ENCODE data around the gene CCL27.

Gene CCL27

GRCh38 chr9:34624475-34625185 lies 37.8 kb downstream of the CCL27 start:
- TF ChIP-seq EZH2phosphoT487 (IDR thresholded peaks at IDR 0.05; ENCODE audit: borderline replicate concordance): no peak
- TF ChIP-seq CTCF (conservative IDR thresholded peaks at IDR 0.05; ENCODE audit: low read length): no peak
- Histone ChIP-seq H3K4me3 (ENCODE audit: low read length, poor library complexity, severe bottlenecking) (no peak overlapping the region), H2AFZ (ENCODE audit: low read length) (no peak overlapping the region), H3K9me3 (ENCODE audit: insufficient read depth, low read depth, low read length) (no peaks in the 10 kb centered on the region), H3K4me1 (ENCODE audit: insufficient read depth, low read length, poor library complexity, severe bottlenecking) (peaks cover 7% of the 10 kb centered on the region), H3K9me2 (replicated peaks; ENCODE audit: low read depth, low read length) (no peaks in the 10 kb centered on the region), H4K20me1 (ENCODE audit: insufficient read depth, low read length, poor library complexity, severe bottlenecking) (no peaks in the 10 kb centered on the region), H3K27me3 (ENCODE audit: insufficient read depth, low read length, poor library complexity, severe bottlenecking) (peaks cover 40% of the 10 kb centered on the region), H3F3A (ENCODE audit: low read depth) (no peaks in the 10 kb centered on the region), H3K79me2 (ENCODE audit: insufficient read depth, low read length) (peaks cover 6% of the 10 kb centered on the region; the same call in 1 of the 2 replicates), H3K9ac (ENCODE audit: low read depth, low read length, poor library complexity, severe bottlenecking) (no peak overlapping the region), H3K36me3 (ENCODE audit: insufficient read depth, low read length) (no peaks in the 10 kb centered on the region), H3K4me2 (ENCODE audit: low read depth, low read length, poor library complexity, severe bottlenecking) (no peak overlapping the region)

- Histone ChIP-seq H2AFZ (ENCODE audit: low read length) (no peak overlapping the region), H3K9ac (ENCODE audit: low read depth, low read length, poor library complexity, severe bottlenecking) (no peak overlapping the region), H3K9me2 (replicated peaks; ENCODE audit: low read depth, low read length) (no peaks in the 10 kb centered on the region), H3K27me3 (ENCODE audit: insufficient read depth, low read length, poor library complexity, severe bottlenecking) (peaks cover 33% of the 10 kb centered on the region), H3F3A (ENCODE audit: low read depth) (no peaks in the 10 kb centered on the region), H3K9me3 (ENCODE audit: insufficient read depth, low read depth, low read length) (no peaks in the 10 kb centered on the region), H3K4me3 (ENCODE audit: low read length, poor library complexity, severe bottlenecking) (no peak overlapping the region), H3K4me1 (ENCODE audit: insufficient read depth, low read length, poor library complexity, severe bottlenecking) (peaks cover 16% of the 10 kb centered on the region), H4K20me1 (ENCODE audit: insufficient read depth, low read length, poor library complexity, severe bottlenecking) (no peaks in the 10 kb centered on the region), H3K79me2 (ENCODE audit: insufficient read depth, low read length) (peaks cover 13% of the 10 kb centered on the region; the same call in 1 of the 2 replicates), H3K4me2 (ENCODE audit: low read depth, low read length, poor library complexity, severe bottlenecking) (no peak overlapping the region), H3K36me3 (ENCODE audit: insufficient read depth, low read length) (no peaks in the 10 kb centered on the region)
- TF ChIP-seq CTCF (conservative IDR thresholded peaks at IDR 0.05; ENCODE audit: low read length): no peak
- TF ChIP-seq EZH2phosphoT487 (IDR thresholded peaks at IDR 0.05; ENCODE audit: borderline replicate concordance): no peak
Observed at GRCh38 chr9:34623374-34624235, 38.9 kb downstream of the CCL27 start.

GRCh38 chr9:34620061-34620994 lies 42.1 kb downstream of the CCL27 start, which contains the start of gene DCTN3:
Gene DCTN3, minus strand, starts transcription at chr9:34620495. Its CDS starts 31 bp downstream, at chr9:34620464.
- peak within 1 kb of the TSS; percentile 84 for H3K4me2 ChIP-seq (ENCODE audit: low read depth, low read length, poor library complexity, severe bottlenecking)
- peaks cover 13% of the 10 kb centered on the region; the same call in 1 of the 2 replicates for H3K79me2 ChIP-seq (ENCODE audit: insufficient read depth, low read length)
- H3K4me1 ChIP-seq (ENCODE audit: insufficient read depth, low read length, poor library complexity, severe bottlenecking): peaks cover 16% of the 10 kb centered on the region
- no peaks in the 10 kb centered on the region for H4K20me1 ChIP-seq (ENCODE audit: insufficient read depth, low read length, poor library complexity, severe bottlenecking)
- peak within 1 kb of the TSS; percentile 88 for H3K4me3 ChIP-seq (ENCODE audit: low read length, poor library complexity, severe bottlenecking)
- no peaks in the 10 kb centered on the region for H3F3A ChIP-seq (ENCODE audit: low read depth)
- peaks cover 13% of the 10 kb centered on the region for H3K27me3 ChIP-seq (ENCODE audit: insufficient read depth, low read length, poor library complexity, severe bottlenecking)
- H3K9me3 ChIP-seq (ENCODE audit: insufficient read depth, low read depth, low read length): no peaks in the 10 kb centered on the region
- no peaks in the 10 kb centered on the region; the same call in 1 of the 2 replicates for H3K36me3 ChIP-seq (ENCODE audit: insufficient read depth, low read length)
- H2AFZ ChIP-seq (ENCODE audit: low read length): peak within 1 kb of the TSS; percentile 95
- peak within 1 kb of the TSS; percentile 90 for H3K9ac ChIP-seq (ENCODE audit: low read depth, low read length, poor library complexity, severe bottlenecking)
- H3K9me2 ChIP-seq (replicated peaks; ENCODE audit: low read depth, low read length): no peaks in the 10 kb centered on the region
- no peak for TF ChIP-seq CTCF (conservative IDR thresholded peaks at IDR 0.05; ENCODE audit: low read length)
- no peak for TF ChIP-seq EZH2phosphoT487 (IDR thresholded peaks at IDR 0.05; ENCODE audit: borderline replicate concordance)
